Urinary bladder (tissue), 4 donors: Measurements from ENCODE around the gene SLC4A2. TPM values are rescaled to one million over a fixed set of nuclear protein-coding genes. Genes with fewer than 3 reads are reported as not detected.

Source experiments
- DNase-seq: peaks from one replicate; pipeline ENCODE4 v3.0.0-alpha.2; 2015; ENCODE audit errors: extremely low spot score
- H3K27ac ChIP-seq: one replicate; pipeline ENCODE4 v1.5.1; 2013; ENCODE audit warnings: low read depth, mild to moderate bottlenecking, moderate library complexity
- H3K36me3 ChIP-seq: one replicate; pipeline ENCODE4 v1.6.1; 2013; ENCODE audit warnings: mild to moderate bottlenecking, moderate library complexity; ENCODE audit not compliant: insufficient read depth
- H3K4me1 ChIP-seq: one replicate; pipeline ENCODE4 v1.6.1; 2013; ENCODE audit warnings: mild to moderate bottlenecking, moderate library complexity; ENCODE audit not compliant: insufficient read depth
- H3K4me3 ChIP-seq: one replicate; pipeline ENCODE4 v1.5.1; 2013; ENCODE audit warnings: low read depth, low read length
- WGBS: extraction: QIAGEN DNeasy Blood & Tissue Kit; methylation state at CpG from one replicate; pipeline ENCODE4 v1.1.7; 2013; 5-methylcytosine and 5-hydroxymethylcytosine counted together
- polyA plus RNA-seq: library from polyadenylated mRNA; stranded (reverse); fragments of 200-250 nt; gene quantifications from one replicate; pipeline ENCODE4 v1.2.3, GENCODE V29; 2013
- total RNA-seq: library from RNA; depleted of rRNA; stranded (reverse); fragments of >200 nt; gene quantifications from one replicate; pipeline ENCODE4 v1.2.3, GENCODE V29; 2014
- donor health status: healthy with polysubstance abuse.
- donor health status: healthy.

SLC4A2 gene
- total and polyA plus RNA-seq, 2 donors, result 30.6 to 107 TPM

- 89% methylated on average over 9 of the region's 9 CpGs for WGBS
- DNase-seq, result no peak
- Histone ChIP-seq H3K4me3 (no peak overlapping the region), H3K36me3 (no peaks in the 10 kb centered on the region), H3K27ac (no peak overlapping the region), H3K4me1 (no peaks in the 10 kb centered on the region)
These were observed 13.4 kb upstream of the SLC4A2 start for GRCh38 chr7:151045967-151046366.

GRCh38 chr7:151046603-151047573 is 12.5 kb upstream of the SLC4A2 start:
- H3K36me3 ChIP-seq, result no peaks in the 10 kb centered on the region
- WGBS, result 22% methylated on average over 14 of the region's 14 CpGs
- DNase-seq, result no peak
- H3K27ac ChIP-seq, result no peak overlapping the region
- H3K4me3 ChIP-seq, result no peak overlapping the region
- H3K4me1 ChIP-seq, result peaks cover 1% of the 10 kb centered on the region

- DNase-seq, result no peak
- H3K4me3 ChIP-seq, result no peak within 1 kb of the TSS
- H3K27ac ChIP-seq, result no peak within 1 kb of the TSS
- H3K36me3 ChIP-seq, result no peaks in the 10 kb centered on the region
- 69% methylated on average over 22 of the region's 22 CpGs for WGBS
- H3K4me1 ChIP-seq, result peaks cover 1% of the 10 kb centered on the region
These were observed 11.2 kb upstream of the SLC4A2 start, which contains the start of gene ASIC3 for GRCh38 chr7:151047976-151048815. TSS of gene ASIC3 (plus strand) at chr7:151048531. CDS start at chr7:151048886, 355 bp downstream.

DNA sequence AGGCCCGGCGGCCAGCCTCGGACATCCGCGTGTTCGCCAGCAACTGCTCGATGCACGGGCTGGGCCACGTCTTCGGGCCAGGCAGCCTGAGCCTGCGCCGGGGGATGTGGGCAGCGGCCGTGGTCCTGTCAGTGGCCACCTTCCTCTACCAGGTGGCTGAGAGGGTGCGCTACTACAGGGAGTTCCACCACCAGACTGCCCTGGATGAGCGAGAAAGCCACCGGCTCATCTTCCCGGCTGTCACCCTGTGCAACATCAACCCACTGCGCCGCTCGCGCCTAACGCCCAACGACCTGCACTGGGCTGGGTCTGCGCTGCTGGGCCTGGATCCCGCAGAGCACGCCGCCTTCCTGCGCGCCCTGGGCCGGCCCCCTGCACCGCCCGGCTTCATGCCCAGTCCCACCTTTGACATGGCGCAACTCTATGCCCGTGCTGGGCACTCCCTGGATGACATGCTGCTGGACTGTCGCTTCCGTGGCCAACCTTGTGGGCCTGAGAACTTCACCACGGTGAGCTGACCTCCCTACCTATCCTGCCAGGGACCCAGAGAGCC is 10.4 kb upstream of the SLC4A2 start:
- Histone ChIP-seq H3K4me3 (no peak overlapping the region), H3K4me1 (peaks cover 1% of the 10 kb centered on the region), H3K27ac (no peak overlapping the region), H3K36me3 (no peaks in the 10 kb centered on the region)
- 90% methylated on average over 38 of the region's 38 CpGs for WGBS
- DNase-seq, result no peak

DNA sequence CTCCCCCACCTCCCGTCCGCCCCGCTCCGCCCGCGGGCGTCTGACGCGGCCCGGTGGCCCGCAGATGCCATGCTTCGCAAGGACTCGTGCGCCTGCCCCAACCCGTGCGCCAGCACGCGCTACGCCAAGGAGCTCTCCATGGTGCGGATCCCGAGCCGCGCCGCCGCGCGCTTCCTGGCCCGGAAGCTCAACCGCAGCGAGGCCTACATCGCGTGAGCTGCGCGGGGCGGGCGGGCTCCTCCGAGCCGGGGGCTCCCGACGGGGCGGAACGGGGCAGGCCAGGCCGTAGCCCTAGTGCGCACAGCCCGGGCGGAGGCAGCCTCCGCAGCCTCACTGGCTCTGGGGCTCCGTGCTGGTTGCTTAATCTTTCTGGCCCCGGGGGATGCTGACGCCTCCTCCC is 8.3 kb upstream of the SLC4A2 start:
- Histone ChIP-seq H3K4me1 (peaks cover 1% of the 10 kb centered on the region), H3K36me3 (no peaks in the 10 kb centered on the region), H3K27ac (no peak overlapping the region), H3K4me3 (no peak overlapping the region)
- WGBS, result 2% methylated on average over 50 of the region's 50 CpGs
- no peak for DNase-seq

GRCh38 chr7:151053096-151053495 is 6.3 kb upstream of the SLC4A2 start:
- H3K27ac ChIP-seq, result no peak overlapping the region
- H3K4me1 ChIP-seq, result peaks cover 1% of the 10 kb centered on the region
- no peak for DNase-seq
- no peak overlapping the region for H3K4me3 ChIP-seq
- WGBS, result 70% methylated on average over 4 of the region's 4 CpGs
- no peaks in the 10 kb centered on the region for H3K36me3 ChIP-seq

GRCh38 chr7:151053751-151054150 is 5.6 kb upstream of the SLC4A2 start:
- H3K36me3 ChIP-seq, result no peaks in the 10 kb centered on the region
- WGBS, result 96% methylated on average over 8 of the region's 8 CpGs

DNA sequence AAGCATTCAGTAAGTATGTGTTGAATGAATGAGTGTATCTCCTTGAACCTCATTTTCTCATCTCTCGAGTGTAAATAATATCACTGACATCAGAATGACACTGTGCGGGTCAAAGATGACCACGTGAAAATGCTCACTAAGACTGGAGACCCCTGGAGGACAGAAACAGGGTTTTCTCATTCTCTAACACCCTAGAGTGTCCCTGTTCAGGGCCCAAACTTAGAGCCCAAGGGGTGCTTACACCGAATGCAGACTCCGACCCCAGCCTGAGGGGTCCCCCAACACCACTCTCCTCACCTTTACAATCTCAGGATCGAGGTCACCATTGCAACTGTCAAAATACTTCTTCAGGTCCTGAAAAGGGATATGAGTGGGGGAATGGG is 3.1 kb upstream of the SLC4A2 start:
- Histone ChIP-seq H3K4me1 (peaks cover under 1% of the 10 kb centered on the region), H3K27ac (no peak overlapping the region), H3K4me3 (no peak overlapping the region), H3K36me3 (no peaks in the 10 kb centered on the region)
- WGBS, result 89% methylated on average over 6 of the region's 6 CpGs
- no peak for DNase-seq

More at GRCh38 chr7:151053751-151054150, 5.6 kb upstream of the SLC4A2 start:
- Histone ChIP-seq H3K27ac (no peak overlapping the region), H3K4me3 (no peak overlapping the region), H3K4me1 (peaks cover 1% of the 10 kb centered on the region)
- no peak for DNase-seq

DNA sequence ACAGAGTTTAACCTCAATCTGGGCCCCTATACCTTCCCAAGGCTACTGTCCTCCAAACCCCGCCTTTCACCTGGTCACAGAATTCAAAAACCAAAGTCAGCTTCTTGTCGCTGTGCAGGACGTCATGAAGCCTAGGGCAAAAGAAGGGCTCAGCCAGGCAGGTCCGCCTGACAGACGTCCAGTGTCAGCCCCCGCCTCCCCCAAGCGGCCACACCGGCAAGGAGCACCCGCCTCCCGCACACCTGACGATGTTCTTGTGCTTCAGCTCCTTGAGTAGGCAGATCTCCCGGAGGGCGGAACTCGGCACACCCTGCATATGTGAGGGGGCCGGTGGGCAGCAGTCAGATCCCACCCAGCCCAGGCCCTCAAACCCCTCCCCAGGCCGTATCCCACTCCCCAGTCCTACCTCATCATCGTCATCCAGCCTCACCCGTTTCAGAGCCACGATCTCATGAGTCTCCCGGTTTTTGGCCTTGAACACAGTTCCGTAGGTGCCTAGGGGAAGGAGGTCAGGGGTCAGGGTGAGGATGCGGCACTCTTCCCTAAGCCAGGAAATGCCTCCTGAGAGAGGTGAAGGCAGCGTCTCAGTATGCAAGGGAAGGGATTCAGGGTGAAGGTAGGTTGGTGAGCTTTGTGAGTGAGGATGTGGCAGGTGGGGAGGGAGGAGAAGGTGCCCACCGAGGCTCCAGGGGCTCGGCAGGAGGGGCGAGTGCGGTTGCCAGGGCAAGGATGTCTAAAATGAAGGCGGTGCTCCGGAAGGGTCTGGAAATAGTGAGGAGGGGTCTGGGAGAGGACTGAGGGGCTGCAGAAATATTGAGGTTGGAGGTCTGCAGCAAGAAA is 2.5 kb upstream of the SLC4A2 start:
- DNase-seq, result no peak
- 31% methylated on average over 29 of the region's 29 CpGs for WGBS
- Histone ChIP-seq H3K4me3 (peak overlapping the region; percentile 57), H3K27ac (no peak overlapping the region), H3K36me3 (no peaks in the 10 kb centered on the region), H3K4me1 (no peaks in the 10 kb centered on the region)

- Histone ChIP-seq H3K4me3 (peak within 1 kb of the TSS; percentile 57), H3K36me3 (no peaks in the 10 kb centered on the region), H3K27ac (peak within 1 kb of the TSS; percentile 98), H3K4me1 (no peaks in the 10 kb centered on the region)
- no peak for DNase-seq
- under 1% methylated on average over 30 of the region's 30 CpGs for WGBS
These were observed 1.8 kb upstream of the SLC4A2 start, which contains the start of gene CDK5 for GRCh38 chr7:151057506-151057988. TSS of gene CDK5 (minus strand) at chr7:151057897. CDS start at chr7:151057848, 49 bp downstream.

DNA sequence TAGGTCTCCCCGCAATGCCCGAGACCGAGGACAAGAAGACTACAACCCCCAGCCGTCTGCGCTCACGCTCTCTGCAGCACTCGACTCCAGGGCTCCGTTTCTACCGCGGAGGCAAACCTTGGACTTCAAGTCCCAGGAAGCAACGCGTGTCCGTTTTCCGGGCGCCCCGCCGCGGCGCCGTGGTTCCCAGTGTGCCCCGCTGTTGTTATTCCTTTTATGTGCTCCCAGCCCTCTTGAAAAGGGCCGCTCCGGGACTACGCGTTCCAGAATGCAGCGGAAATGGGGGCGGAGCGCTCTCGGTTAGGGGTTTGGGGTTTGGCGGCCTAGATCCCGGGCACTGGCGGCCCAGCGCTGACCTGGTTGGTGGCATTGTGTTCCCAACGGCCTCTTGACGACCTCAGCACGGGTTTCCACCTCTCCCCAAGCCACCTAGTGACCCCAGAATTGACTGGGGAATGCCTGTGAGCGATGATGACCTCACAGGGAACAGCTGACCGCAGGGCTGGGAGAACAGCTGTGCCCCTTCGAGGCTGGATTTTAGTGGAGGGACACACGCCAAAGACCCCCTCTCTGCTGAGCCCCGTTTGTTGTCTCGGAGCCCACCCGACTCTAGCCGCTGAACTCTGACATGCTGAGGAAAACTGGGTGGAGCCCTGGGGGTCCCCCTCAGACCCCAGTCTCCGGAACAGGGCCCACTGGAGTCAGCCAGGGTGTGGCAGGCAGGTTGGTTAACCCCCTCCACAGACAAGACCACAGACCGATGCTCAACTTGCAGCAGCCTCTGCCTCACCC is 1.2 kb upstream of the SLC4A2 start:
- no peaks in the 10 kb centered on the region for H3K4me1 ChIP-seq
- peak overlapping the region; percentile 98 for H3K27ac ChIP-seq
- WGBS, result under 1% methylated on average over 46 of the region's 46 CpGs
- DNase-seq, result peak; percentile 99
- H3K36me3 ChIP-seq, result no peaks in the 10 kb centered on the region
- peak overlapping the region; percentile 33 for H3K4me3 ChIP-seq

DNA sequence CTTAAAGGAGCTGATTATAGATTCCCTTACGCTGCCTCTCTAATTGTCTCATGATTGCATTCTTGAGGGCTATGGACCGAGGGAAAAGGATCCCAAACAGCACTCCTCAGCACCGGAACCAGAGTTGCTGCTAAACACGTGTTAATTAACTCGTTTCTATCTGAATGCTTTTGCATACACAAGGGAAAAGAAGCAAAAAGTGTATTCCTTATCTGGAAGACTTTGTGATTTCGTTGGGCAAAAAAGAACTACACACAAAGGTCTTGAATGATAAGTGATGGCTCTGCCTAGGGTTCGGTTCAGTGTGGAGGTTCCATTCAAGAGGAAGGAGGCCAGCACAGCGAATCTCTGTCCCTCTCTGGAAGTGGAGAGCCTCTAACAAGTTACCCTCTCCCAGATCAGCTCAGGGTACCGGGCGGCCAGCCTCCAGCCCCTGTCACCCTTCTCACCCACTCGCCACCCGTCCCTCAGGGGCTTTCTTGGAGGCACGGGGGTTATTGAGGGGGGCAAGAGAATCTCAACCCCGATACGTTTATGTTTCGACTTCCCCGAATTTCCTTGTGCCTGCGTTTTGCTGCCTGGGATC is 515 bp upstream of the SLC4A2 start:
- Histone ChIP-seq H3K27ac (peak overlapping the region; percentile 98), H3K4me1 (no peaks in the 10 kb centered on the region), H3K36me3 (no peaks in the 10 kb centered on the region), H3K4me3 (peak overlapping the region; percentile 79)
- no peak for DNase-seq
- WGBS, result 7% methylated on average over 18 of the region's 18 CpGs
